SJCRH30 (cell line): Measurements from ENCODE around the gene AGFG1. TPM values are rescaled to one million over a fixed set of nuclear protein-coding genes. Genes with fewer than 3 reads are reported as not detected.
A peak's percentile ranks its signal among the peaks of the same experiment; 100 is the strongest.

Experiments used
- DNase-seq, 2 experiments: peaks; one replicate each; pipeline ENCODE4 v3.0.0-alpha.2; 2015 to 2020
- H3K27ac ChIP-seq: fragments of 250-450 bp; sonication (Bioruptor Pico); 2 replicates; pipeline ENCODE4 v1.5.1; 2020; ENCODE audit warnings: mild to moderate bottlenecking, moderate library complexity
- H3K27me3 ChIP-seq: fragments of 250-450 bp; sonication (Bioruptor Pico); 2 replicates; pipeline ENCODE4 v1.5.1; 2020; ENCODE audit warnings: mild to moderate bottlenecking, moderate library complexity
- H3K36me3 ChIP-seq: fragments of 250-450 bp; sonication (Bioruptor Pico); 2 replicates; pipeline ENCODE4 v1.5.1; 2020; ENCODE audit warnings: mild to moderate bottlenecking, moderate library complexity
- H3K4me1 ChIP-seq: fragments of 250-450 bp; sonication (Bioruptor Pico); 2 replicates; pipeline ENCODE4 v1.5.1; 2020; ENCODE audit warnings: mild to moderate bottlenecking, moderate library complexity
- H3K4me3 ChIP-seq: fragments of 250-450 bp; sonication (Bioruptor Pico); 2 replicates; pipeline ENCODE4 v1.5.1; 2020; ENCODE audit warnings: mild to moderate bottlenecking, moderate library complexity
- H3K9me3 ChIP-seq: fragments of 250-450 bp; sonication (Bioruptor Pico); replicated peaks from 2 replicates; pipeline ENCODE4 v1.5.1; 2020; ENCODE audit warnings: mild to moderate bottlenecking, moderate library complexity
- total RNA-seq: library from RNA; depleted of rRNA; stranded (reverse); fragments of >200 nt; shearing (Covaris generic); gene quantifications from 2 replicates; pipeline ENCODE4 v1.2.3, GENCODE V29; 2014

AGFG1 gene
- total RNA-seq, 1 experiment from 2014 or later, result 89.9 TPM

DNA sequence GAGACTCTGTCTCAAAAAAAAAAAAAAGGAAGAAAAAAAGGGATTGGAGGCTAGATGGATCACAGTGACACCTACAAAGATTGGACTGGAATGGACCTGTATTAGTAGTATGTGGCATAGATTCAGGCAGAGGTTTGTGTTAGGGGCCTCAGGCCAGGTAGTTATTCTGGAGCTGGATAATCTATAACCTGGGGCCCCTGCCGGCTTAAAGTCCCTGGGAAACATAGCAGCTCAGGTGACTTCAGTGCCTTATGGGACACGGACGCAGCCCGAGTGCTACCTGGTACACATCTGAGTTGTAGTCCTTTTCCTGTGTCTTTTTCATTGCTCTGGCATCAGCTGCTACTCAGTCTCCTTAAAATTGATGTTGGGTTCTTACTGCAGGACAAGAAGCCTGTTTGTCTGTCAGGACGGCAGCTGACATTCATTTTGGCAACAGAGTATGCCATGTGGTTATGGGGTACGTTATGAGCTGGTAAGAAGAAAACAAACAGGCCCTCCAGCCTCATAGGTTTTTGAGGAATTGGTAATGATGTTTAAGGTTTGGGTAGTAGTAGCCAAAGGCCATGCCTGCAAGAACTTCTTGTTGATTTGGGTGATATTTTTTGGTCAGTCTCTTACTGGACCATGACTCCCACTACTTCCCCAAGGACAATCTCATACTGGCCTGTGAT lies 27.8 kb downstream of the AGFG1 start:
- Histone ChIP-seq H3K27me3 (no peaks in the 10 kb centered on the region), H3K27ac (no peak overlapping the region), H3K9me3 (no peaks in the 10 kb centered on the region), H3K4me1 (no peaks in the 10 kb centered on the region), H3K36me3 (peaks cover 3% of the 10 kb centered on the region; the same call in 1 of the 2 replicates), H3K4me3 (no peak overlapping the region)
- no peak for DNase-seq

GRCh38 chr2:227500301-227500630 lies 28.3 kb downstream of the AGFG1 start:
- peaks cover 3% of the 10 kb centered on the region; the same call in 1 of the 2 replicates for H3K36me3 ChIP-seq
- DNase-seq, result no peak
- no peaks in the 10 kb centered on the region for H3K4me1 ChIP-seq
- no peak overlapping the region for H3K4me3 ChIP-seq
- no peak overlapping the region for H3K27ac ChIP-seq
- H3K27me3 ChIP-seq, result no peaks in the 10 kb centered on the region
- H3K9me3 ChIP-seq, result no peaks in the 10 kb centered on the region

GRCh38 chr2:227503433-227504406 lies 31.8 kb downstream of the AGFG1 start:
- H3K27ac ChIP-seq, result no peak overlapping the region
- no peaks in the 10 kb centered on the region for H3K9me3 ChIP-seq
- no peaks in the 10 kb centered on the region for H3K27me3 ChIP-seq
- peaks cover 3% of the 10 kb centered on the region; the same call in 1 of the 2 replicates for H3K36me3 ChIP-seq
- H3K4me3 ChIP-seq, result no peak overlapping the region
- peak; percentile 25 to 50 for DNase-seq
- H3K4me1 ChIP-seq, result no peaks in the 10 kb centered on the region

GRCh38 chr2:227504700-227505099 lies 32.7 kb downstream of the AGFG1 start:
- no peaks in the 10 kb centered on the region for H3K27me3 ChIP-seq
- no peak for DNase-seq
- H3K36me3 ChIP-seq, result peaks cover 3% of the 10 kb centered on the region; the same call in 1 of the 2 replicates

DNA sequence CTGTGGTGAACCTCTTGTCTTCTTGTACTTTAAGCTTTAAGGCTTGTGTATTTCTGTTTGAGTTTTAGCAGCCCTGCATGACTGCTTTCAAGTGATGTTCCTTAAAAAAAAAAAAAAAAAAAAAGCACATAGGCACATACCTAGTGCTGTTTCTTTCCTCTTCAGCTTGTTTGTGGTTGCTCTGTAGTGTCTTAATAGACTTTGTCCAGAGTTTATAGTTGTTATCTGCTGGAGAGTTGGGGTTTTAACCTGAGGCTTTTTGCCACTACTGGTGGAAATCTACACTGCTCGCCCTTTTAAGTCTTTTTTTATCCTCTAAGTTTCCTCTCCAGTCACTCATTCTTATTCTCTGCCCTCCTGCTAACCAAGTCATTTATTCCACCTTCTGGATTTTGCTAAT lies 34.5 kb downstream of the AGFG1 start:
- Histone ChIP-seq H3K4me1 (no peaks in the 10 kb centered on the region; the same call in 1 of the 2 replicates), H3K9me3 (no peaks in the 10 kb centered on the region), H3K27me3 (no peaks in the 10 kb centered on the region), H3K36me3 (no peaks in the 10 kb centered on the region; the same call in 1 of the 2 replicates), H3K27ac (no peak overlapping the region), H3K4me3 (no peak overlapping the region)
- DNase-seq, result no peak

More at GRCh38 chr2:227504700-227505099, 32.7 kb downstream of the AGFG1 start:
- Histone ChIP-seq H3K4me1 (no peaks in the 10 kb centered on the region; the same call in 1 of the 2 replicates), H3K4me3 (no peak overlapping the region), H3K9me3 (no peaks in the 10 kb centered on the region), H3K27ac (no peak overlapping the region)

- no peaks in the 10 kb centered on the region for H3K27me3 ChIP-seq
- DNase-seq, result no peak
- H3K4me3 ChIP-seq, result no peak overlapping the region
- H3K36me3 ChIP-seq, result no peaks in the 10 kb centered on the region; the same call in 1 of the 2 replicates
- H3K27ac ChIP-seq, result no peak overlapping the region
- no peaks in the 10 kb centered on the region for H3K9me3 ChIP-seq
- H3K4me1 ChIP-seq, result no peaks in the 10 kb centered on the region; the same call in 1 of the 2 replicates
These were observed 36.0 kb downstream of the AGFG1 start for GRCh38 chr2:227507963-227508362.

- Histone ChIP-seq H3K9me3 (no peaks in the 10 kb centered on the region), H3K4me1 (no peaks in the 10 kb centered on the region; the same call in 1 of the 2 replicates), H3K27ac (no peak overlapping the region), H3K36me3 (no peaks in the 10 kb centered on the region; the same call in 1 of the 2 replicates), H3K27me3 (no peaks in the 10 kb centered on the region), H3K4me3 (no peak overlapping the region)
- no peak for DNase-seq
These were observed 37.1 kb downstream of the AGFG1 start for GRCh38 chr2:227509076-227509475.

GRCh38 chr2:227509824-227510619 lies 38.1 kb downstream of the AGFG1 start:
- Histone ChIP-seq H3K4me1 (no peaks in the 10 kb centered on the region; the same call in 1 of the 2 replicates), H3K27me3 (no peaks in the 10 kb centered on the region), H3K27ac (no peak overlapping the region), H3K36me3 (no peaks in the 10 kb centered on the region; the same call in none of the 2 replicates), H3K9me3 (no peaks in the 10 kb centered on the region), H3K4me3 (no peak overlapping the region)
- peak; percentile 11 to 46 for DNase-seq

DNA sequence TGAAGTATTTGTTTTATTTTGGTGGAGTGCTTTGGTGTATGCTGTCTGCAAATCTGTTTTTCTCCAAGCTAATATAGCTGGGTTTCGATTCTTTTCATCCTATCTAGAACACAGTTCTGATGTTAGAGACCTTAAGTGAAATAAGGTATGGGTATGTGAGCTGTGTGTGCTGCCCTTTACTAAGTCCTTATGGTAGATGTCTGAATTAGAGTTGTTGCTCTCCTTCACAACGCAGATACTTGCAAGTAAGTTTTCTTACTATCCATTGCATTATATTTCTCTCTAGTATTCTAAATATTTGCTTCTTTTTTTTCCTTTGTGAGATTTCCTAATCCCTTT lies 38.6 kb downstream of the AGFG1 start:
- Histone ChIP-seq H3K9me3 (no peaks in the 10 kb centered on the region), H3K27me3 (no peaks in the 10 kb centered on the region), H3K4me3 (no peak overlapping the region), H3K4me1 (no peaks in the 10 kb centered on the region; the same call in 1 of the 2 replicates), H3K36me3 (no peaks in the 10 kb centered on the region; the same call in none of the 2 replicates), H3K27ac (no peak overlapping the region)
- DNase-seq, result no peak

- no peak for DNase-seq
- Histone ChIP-seq H3K4me3 (no peak overlapping the region), H3K27me3 (no peaks in the 10 kb centered on the region), H3K27ac (no peak overlapping the region), H3K4me1 (no peaks in the 10 kb centered on the region; the same call in 1 of the 2 replicates), H3K36me3 (no peaks in the 10 kb centered on the region; the same call in none of the 2 replicates), H3K9me3 (no peaks in the 10 kb centered on the region)
These were observed 39.4 kb downstream of the AGFG1 start for GRCh38 chr2:227511239-227511930.

GRCh38 chr2:227511955-227512354 lies 40.0 kb downstream of the AGFG1 start:
- H3K9me3 ChIP-seq, result no peaks in the 10 kb centered on the region
- no peaks in the 10 kb centered on the region for H3K27me3 ChIP-seq
- no peak for DNase-seq
- no peak overlapping the region for H3K4me3 ChIP-seq
- no peaks in the 10 kb centered on the region; the same call in none of the 2 replicates for H3K36me3 ChIP-seq
- no peaks in the 10 kb centered on the region; the same call in 1 of the 2 replicates for H3K4me1 ChIP-seq
- no peak overlapping the region for H3K27ac ChIP-seq

- Histone ChIP-seq H3K9me3 (no peaks in the 10 kb centered on the region), H3K4me3 (no peak overlapping the region), H3K27me3 (no peaks in the 10 kb centered on the region), H3K4me1 (no peaks in the 10 kb centered on the region; the same call in 1 of the 2 replicates), H3K27ac (no peak overlapping the region), H3K36me3 (no peaks in the 10 kb centered on the region; the same call in none of the 2 replicates)
- DNase-seq, result no peak
These were observed 41.2 kb downstream of the AGFG1 start for GRCh38 chr2:227513113-227513512.

DNA sequence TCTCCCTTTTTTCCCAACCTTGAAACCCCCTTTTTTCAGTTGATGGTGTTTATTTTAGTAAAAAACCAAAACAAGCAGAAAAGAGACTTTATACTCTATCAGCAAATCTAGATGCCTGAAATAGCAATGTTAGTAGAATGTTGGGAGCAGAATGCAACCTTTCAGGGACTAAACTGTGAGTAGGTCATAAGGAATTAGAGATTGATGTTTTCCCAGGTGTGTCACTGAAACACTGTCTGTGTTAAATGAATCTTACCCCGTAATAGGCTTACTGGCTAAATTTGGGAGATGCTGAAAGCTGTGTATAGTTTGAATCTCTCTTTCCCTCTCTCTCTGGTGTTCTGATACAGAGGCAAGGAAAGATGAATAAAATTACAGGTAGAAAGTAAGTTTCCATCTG lies 43.8 kb downstream of the AGFG1 start:
- no peak overlapping the region for H3K4me3 ChIP-seq
- no peaks in the 10 kb centered on the region for H3K9me3 ChIP-seq
- no peak overlapping the region for H3K27ac ChIP-seq
- no peak for DNase-seq
- H3K36me3 ChIP-seq, result peaks cover 6% of the 10 kb centered on the region
- no peaks in the 10 kb centered on the region for H3K4me1 ChIP-seq
- H3K27me3 ChIP-seq, result no peaks in the 10 kb centered on the region

DNA sequence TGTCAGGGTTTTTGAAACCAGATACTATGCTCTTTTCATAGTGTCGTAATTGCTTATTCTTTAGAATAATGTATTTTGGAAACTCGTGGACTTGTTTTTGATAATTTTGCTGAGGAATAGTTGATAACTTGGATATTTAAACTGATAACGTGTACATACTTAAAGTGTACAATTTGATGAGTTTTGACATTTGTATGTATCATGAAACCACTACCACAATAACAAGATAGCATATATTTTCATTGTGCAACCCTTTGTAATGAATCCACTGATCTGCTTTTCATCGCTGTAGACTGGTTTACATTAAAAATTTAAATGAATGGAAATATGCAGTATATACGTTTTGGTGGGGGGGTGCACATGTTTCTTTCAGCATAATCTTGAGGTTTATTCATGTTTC lies 45.8 kb downstream of the AGFG1 start:
- DNase-seq, result no peak
- H3K27me3 ChIP-seq, result no peaks in the 10 kb centered on the region
- H3K27ac ChIP-seq, result no peak overlapping the region
- no peaks in the 10 kb centered on the region for H3K4me1 ChIP-seq
- no peak overlapping the region for H3K4me3 ChIP-seq
- no peaks in the 10 kb centered on the region for H3K9me3 ChIP-seq
- H3K36me3 ChIP-seq, result peaks cover 6% of the 10 kb centered on the region
